GM10248 (cell line): Measurements from ENCODE around the gene MYMK.

Experiments used
- CTCF ChIA-PET: fragments of 300-600 bp; sonication (Branson Sonifier 250); formaldehyde crosslinking; extraction: SDS; loops from one replicate; lab custom pipeline; 2021; ENCODE audit warnings: antibody characterized with exemption; lab: Yijun Ruan, JAX
- POLR2A ChIA-PET: fragments of 350-650 bp; sonication (Branson Sonifier 250); formaldehyde crosslinking; extraction: SDS; loops from one replicate; lab custom pipeline; 2020; ENCODE audit warnings: antibody characterized with exemption; lab: Yijun Ruan, JAX
- DNase-seq: peaks from one replicate; pipeline ENCODE4 v3.0.0; 2012; ENCODE audit errors: extremely low spot score
- TF ChIP-seq, protein P1 (sequence below): IDR thresholded peaks from 2 replicates; pipeline ENCODE4 v1.5.1; 2012; ENCODE audit warnings: mild to moderate bottlenecking, low read depth; ENCODE audit errors: extremely low read depth, missing control alignments, control extremely low read depth

MYMK gene

DNA sequence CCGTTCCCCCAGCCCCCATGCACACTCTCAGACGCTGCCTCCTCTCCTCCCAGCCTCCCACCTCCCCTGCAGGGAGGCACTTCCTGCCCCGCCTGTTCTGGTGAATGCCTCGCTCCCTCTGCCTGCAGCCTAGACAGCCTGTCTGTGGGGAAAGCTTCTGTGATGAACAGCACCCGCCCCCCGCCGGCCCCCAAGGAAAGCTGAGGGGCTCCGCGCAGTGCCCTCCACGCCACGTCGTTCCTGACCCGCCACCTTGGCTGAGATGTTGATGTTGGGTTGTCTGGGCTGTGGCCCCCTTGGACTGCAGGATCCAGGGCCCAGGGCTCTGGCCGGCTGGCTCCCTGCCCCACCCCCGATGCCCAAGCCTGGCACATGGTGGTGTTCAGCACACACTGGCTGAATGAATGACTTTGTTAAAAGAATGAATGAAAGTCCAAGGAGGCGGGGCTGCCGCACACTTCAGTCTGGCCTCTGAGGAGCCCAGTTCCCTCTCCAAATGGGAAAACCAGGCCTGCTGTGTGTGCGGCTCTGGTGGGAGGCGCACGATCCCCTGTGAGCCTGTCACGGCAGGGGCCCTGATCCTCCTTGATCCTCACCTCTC lies 2.1 kb upstream of the MYMK start:
- ChIA-PET CTCF (no interaction called here), POLR2A (no interaction called here)
- DNase-seq = no peak
- TF ChIP-seq, protein P1, sequence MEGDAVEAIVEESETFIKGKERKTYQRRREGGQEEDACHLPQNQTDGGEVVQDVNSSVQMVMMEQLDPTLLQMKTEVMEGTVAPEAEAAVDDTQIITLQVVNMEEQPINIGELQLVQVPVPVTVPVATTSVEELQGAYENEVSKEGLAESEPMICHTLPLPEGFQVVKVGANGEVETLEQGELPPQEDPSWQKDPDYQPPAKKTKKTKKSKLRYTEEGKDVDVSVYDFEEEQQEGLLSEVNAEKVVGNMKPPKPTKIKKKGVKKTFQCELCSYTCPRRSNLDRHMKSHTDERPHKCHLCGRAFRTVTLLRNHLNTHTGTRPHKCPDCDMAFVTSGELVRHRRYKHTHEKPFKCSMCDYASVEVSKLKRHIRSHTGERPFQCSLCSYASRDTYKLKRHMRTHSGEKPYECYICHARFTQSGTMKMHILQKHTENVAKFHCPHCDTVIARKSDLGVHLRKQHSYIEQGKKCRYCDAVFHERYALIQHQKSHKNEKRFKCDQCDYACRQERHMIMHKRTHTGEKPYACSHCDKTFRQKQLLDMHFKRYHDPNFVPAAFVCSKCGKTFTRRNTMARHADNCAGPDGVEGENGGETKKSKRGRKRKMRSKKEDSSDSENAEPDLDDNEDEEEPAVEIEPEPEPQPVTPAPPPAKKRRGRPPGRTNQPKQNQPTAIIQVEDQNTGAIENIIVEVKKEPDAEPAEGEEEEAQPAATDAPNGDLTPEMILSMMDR = no peak

DNA sequence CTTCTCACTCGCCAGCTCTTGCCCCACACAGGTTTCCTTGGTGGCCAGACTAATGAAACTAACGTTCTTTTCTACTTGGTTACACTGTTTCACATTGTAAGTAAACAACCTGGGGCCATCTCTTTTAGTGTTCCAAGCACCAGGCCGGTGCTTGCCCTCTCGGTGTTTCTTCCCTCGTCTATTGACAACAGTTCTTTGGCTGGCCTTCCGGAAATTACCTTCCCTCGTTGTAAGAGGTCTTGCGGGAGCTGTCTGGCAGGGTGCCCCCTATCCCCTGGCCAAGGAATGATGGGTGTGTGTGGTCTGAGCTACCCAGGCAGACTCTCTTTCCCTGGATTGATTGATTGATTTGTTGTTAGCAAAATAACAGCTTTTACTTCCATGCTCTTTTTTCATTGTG lies 918 bp upstream of the MYMK start:
- DNase-seq = no peak
- CTCF ChIA-PET = no interaction called here
- TF ChIP-seq, protein P1 = no peak
- POLR2A ChIA-PET = no interaction called here

GRCh38 chr9:133524146-133524545 lies 613 bp downstream of the MYMK start:
- CTCF ChIA-PET = no interaction called here
- no peak for DNase-seq
- TF ChIP-seq, protein P1 = no peak
- POLR2A ChIA-PET = no interaction called here

GRCh38 chr9:133523106-133523505 lies 1.7 kb downstream of the MYMK start:
- no peak for DNase-seq
- TF ChIP-seq, protein P1 = no peak
- CTCF ChIA-PET = no interaction called here
- POLR2A ChIA-PET = no interaction called here

GRCh38 chr9:133522073-133522910 lies 2.5 kb downstream of the MYMK start:
- POLR2A ChIA-PET = no interaction called here
- TF ChIP-seq, protein P1 = no peak
- CTCF ChIA-PET = interaction anchor here (1.1 kb wide), 1 partner anchor 10 kb away, joined by 3 read pairs; no protein-coding TSS in a partner anchor
- no peak for DNase-seq

DNA sequence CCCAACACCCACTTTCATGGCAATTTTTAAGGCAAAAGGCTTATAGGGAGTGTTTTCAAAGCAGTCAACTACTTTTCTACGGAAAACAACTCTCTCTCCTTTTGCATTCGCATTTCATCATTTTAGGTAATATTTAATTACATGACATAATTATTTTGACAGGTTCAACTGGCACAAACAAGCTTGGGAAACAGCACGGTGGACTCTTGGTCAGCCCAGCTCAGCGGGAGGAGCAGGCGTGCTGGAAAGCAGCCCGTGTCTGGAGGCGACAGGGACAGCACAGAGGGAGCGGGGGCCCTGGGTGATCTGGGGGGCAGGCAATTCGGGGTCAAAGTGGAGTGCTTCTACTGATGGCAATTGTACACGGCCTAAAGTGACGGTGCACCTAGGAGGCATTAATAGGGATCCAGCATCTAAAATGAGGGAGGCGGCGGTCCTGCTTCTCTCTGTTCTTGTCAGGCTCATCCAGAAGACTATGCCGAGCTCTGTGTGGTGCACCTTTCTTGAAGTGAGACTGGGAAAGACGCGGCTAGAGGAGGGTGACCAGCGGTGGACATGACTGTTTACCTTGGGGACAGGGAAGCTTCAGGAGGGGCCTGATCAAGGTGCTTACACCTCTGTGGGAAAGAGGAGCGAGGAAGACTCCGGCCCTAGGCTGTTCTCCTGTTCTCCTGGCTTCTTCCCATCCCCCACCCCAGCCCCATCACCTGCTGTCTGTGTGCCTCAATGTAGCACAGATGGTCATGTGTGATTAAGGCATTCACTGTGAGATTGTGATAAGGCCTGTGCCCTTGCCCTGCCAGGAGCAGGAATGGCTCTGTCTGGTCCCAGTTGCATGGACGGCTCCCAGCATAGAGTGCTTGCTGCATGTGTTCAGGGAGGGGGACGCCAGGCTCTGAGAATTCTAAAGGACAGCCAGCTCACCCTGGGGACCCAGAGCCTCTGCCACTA lies 3.4 kb downstream of the MYMK start:
- CTCF ChIA-PET = interaction anchor here (1.1 kb wide), 1 partner anchor 11 kb away, joined by 3 read pairs; no protein-coding TSS in a partner anchor
- TF ChIP-seq, protein P1 = no peak
- POLR2A ChIA-PET = no interaction called here
- no peak for DNase-seq
